WTC11 (cell line): Measurements from ENCODE around the gene PTPRN2. TPM values are rescaled to one million over a fixed set of nuclear protein-coding genes. Genes with fewer than 3 reads are reported as not detected.

Source experiments
- ATAC-seq: fragments of 200-7000 bp; cut with Tn5 transposase; 2 replicates; pipeline ENCODE4 v1.10.0; 2021; ENCODE audit warnings: mild to moderate bottlenecking, moderate library complexity
- CTCF ChIA-PET: fragments of 300-600 bp; sonication (Branson Sonifier 250); formaldehyde crosslinking; loops from one replicate; lab custom pipeline; 2021; ENCODE audit warnings: antibody characterized with exemption; lab: Charles Lee
- POLR2A ChIA-PET: fragments of 350-600 bp; sonication (Branson Sonifier 250); formaldehyde crosslinking; loops from one replicate; lab custom pipeline; 2021; ENCODE audit warnings: antibody characterized with exemption; lab: Charles Lee
- DNase-seq: peaks from one replicate; pipeline ENCODE4 v3.0.0; 2021; ENCODE audit warnings: low spot score
- H3K27ac Mint-ChIP-seq: 2 replicates; pipeline ENCODE4 v1.8.0; 2021; ENCODE audit warnings: mixed read lengths
- H3K27me3 Mint-ChIP-seq: 2 replicates; pipeline ENCODE4 v1.8.0; 2021; ENCODE audit warnings: low read depth, mild to moderate bottlenecking, moderate library complexity, mixed read lengths
- H3K36me3 Mint-ChIP-seq: 2 replicates; pipeline ENCODE4 v1.8.0; 2021; ENCODE audit warnings: mixed read lengths
- H3K4me1 Mint-ChIP-seq: 2 replicates; pipeline ENCODE4 v1.8.0; 2022; ENCODE audit warnings: mixed read lengths
- H3K4me3 Mint-ChIP-seq: 2 replicates; pipeline ENCODE4 v1.8.0; 2021; ENCODE audit warnings: mild to moderate bottlenecking, moderate library complexity, mixed read lengths
- H3K9me3 Mint-ChIP-seq: 2 replicates; pipeline ENCODE4 v1.8.0; 2021; ENCODE audit warnings: mixed read lengths
- ATF1 ChIP-seq: sonication (generic); formaldehyde crosslinking; IDR thresholded peaks from 2 replicates; pipeline ENCODE4 v1.8.1; 2023; ENCODE audit warnings: mild to moderate bottlenecking, moderate library complexity, missing genetic modification reagents
- CREM ChIP-seq: sonication (generic); formaldehyde crosslinking; IDR thresholded peaks from 2 replicates; pipeline ENCODE4 v1.8.1; 2022; ENCODE audit warnings: mild to moderate bottlenecking, missing genetic modification reagents, moderate library complexity
- GABPB1 ChIP-seq: sonication (generic); formaldehyde crosslinking; IDR thresholded peaks from 2 replicates; pipeline ENCODE4 v1.8.1; 2023; ENCODE audit warnings: mild to moderate bottlenecking, missing genetic modification reagents
- IRF2 ChIP-seq: sonication (generic); formaldehyde crosslinking; IDR thresholded peaks from 2 replicates; pipeline ENCODE4 v1.8.0; 2022; ENCODE audit warnings: low read depth, missing genetic modification reagents, borderline replicate concordance
- NFYB ChIP-seq: sonication (generic); formaldehyde crosslinking; conservative IDR thresholded peaks from 2 replicates; pipeline ENCODE4 v1.8.0; 2022; ENCODE audit warnings: low read depth, missing genetic modification reagents
- ZNF121 ChIP-seq: sonication (generic); formaldehyde crosslinking; IDR thresholded peaks from 2 replicates; pipeline ENCODE4 v1.8.0; 2023; ENCODE audit warnings: missing genetic modification reagents
- total RNA-seq: library from RNA; stranded (reverse); gene quantifications from 3 replicates; pipeline ENCODE4 v1.2.3, GENCODE V29; 2021
- TF ChIP-seq, protein P1 (sequence below): fragments of 250-450 bp; sonication (Bioruptor Pico); IDR thresholded peaks from 2 replicates; pipeline ENCODE4 v1.9.0; 2021; ENCODE audit warnings: mild to moderate bottlenecking
- TF ChIP-seq, protein P2 (sequence below): fragments of 200-600 bp; IDR thresholded peaks from 2 replicates; pipeline ENCODE4 v1.8.0; 2022; ENCODE audit warnings: antibody characterized with exemption
- TF ChIP-seq, protein P3 (sequence below): fragments of 250-450 bp; sonication (Bioruptor Pico); IDR thresholded peaks from 2 replicates; pipeline ENCODE4 v1.9.0; 2021; ENCODE audit warnings: moderate library complexity, mild to moderate bottlenecking, inconsistent platforms, borderline replicate concordance
- TF ChIP-seq, protein P4 (sequence below): sonication (generic); formaldehyde crosslinking; conservative IDR thresholded peaks from 2 replicates; pipeline ENCODE4 v1.8.1; 2023; ENCODE audit warnings: mild to moderate bottlenecking, low read depth, missing genetic modification reagents, moderate library complexity
- TF ChIP-seq, protein P5 (sequence below): sonication (generic); formaldehyde crosslinking; IDR thresholded peaks from 2 replicates; pipeline ENCODE4 v1.8.1; 2023; ENCODE audit warnings: mild to moderate bottlenecking, missing genetic modification reagents, moderate library complexity
- TF ChIP-seq, protein P6 (sequence below): sonication (generic); formaldehyde crosslinking; IDR thresholded peaks from 2 replicates; pipeline ENCODE4 v1.8.1; 2022; ENCODE audit warnings: low read depth, missing genetic modification reagents, borderline replicate concordance
- TF ChIP-seq, protein P7 (sequence below): sonication (generic); formaldehyde crosslinking; IDR thresholded peaks from 2 replicates; pipeline ENCODE4 v1.8.0; 2022; ENCODE audit warnings: mild to moderate bottlenecking, missing genetic modification reagents

The PTPRN2 gene
- total RNA-seq, 1 experiment from 2014 or later = 4.7 TPM

DNA sequence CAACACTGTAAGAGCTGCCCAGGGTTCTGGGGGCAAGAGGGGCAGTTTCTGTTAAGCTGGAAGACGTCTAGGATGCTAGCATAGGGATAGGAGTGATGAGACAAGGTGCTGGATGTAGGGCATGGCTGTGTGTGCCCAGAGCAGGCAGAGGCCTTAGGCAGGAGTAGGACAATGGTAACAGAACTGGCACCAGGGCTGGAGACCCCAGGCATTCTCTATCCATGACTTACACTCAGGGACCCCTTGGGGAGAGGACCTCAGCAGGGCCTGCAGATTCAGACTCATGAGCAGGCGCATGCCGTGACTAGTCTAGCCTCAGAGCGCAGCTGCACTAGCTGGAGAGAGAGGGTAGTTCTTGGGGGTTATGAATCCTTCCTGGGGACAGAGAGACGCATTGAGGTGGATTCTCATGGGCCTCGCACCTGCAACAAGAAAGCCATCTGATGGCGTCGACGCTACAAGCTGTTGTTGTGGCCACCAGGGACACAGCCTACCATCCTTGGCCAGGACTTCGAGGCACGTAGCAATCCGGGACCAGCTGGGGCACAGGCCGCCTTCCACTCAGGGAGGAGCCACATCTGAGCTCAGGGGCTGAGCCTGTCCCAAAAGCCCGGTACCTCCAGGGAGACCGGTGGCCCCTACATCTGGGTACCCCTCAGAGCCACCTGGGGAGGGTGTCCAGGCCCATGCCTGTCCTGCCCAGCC, 474.1 kb downstream of the PTPRN2 start:
- POLR2A ChIA-PET = no interaction called here
- no peaks in the 10 kb centered on the region; the same call in 1 of the 2 replicates for H3K27me3 Mint-ChIP-seq
- peaks cover 63% of the 10 kb centered on the region for H3K36me3 Mint-ChIP-seq
- H3K9me3 Mint-ChIP-seq = peaks cover 73% of the 10 kb centered on the region
- CTCF ChIA-PET = no interaction called here
- no peak overlapping the region for H3K4me3 Mint-ChIP-seq
- no peak for DNase-seq
- H3K4me1 Mint-ChIP-seq = no peaks in the 10 kb centered on the region
- ATAC-seq = no peak
- no peak for TF ChIP-seq ATF1 (CRISPR knock-in tag)
- TF ChIP-seq CREM = no peak
- TF ChIP-seq, protein P1, sequence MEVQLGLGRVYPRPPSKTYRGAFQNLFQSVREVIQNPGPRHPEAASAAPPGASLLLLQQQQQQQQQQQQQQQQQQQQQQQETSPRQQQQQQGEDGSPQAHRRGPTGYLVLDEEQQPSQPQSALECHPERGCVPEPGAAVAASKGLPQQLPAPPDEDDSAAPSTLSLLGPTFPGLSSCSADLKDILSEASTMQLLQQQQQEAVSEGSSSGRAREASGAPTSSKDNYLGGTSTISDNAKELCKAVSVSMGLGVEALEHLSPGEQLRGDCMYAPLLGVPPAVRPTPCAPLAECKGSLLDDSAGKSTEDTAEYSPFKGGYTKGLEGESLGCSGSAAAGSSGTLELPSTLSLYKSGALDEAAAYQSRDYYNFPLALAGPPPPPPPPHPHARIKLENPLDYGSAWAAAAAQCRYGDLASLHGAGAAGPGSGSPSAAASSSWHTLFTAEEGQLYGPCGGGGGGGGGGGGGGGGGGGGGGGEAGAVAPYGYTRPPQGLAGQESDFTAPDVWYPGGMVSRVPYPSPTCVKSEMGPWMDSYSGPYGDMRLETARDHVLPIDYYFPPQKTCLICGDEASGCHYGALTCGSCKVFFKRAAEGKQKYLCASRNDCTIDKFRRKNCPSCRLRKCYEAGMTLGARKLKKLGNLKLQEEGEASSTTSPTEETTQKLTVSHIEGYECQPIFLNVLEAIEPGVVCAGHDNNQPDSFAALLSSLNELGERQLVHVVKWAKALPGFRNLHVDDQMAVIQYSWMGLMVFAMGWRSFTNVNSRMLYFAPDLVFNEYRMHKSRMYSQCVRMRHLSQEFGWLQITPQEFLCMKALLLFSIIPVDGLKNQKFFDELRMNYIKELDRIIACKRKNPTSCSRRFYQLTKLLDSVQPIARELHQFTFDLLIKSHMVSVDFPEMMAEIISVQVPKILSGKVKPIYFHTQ (CRISPR knock-in tag) = no peak
- TF ChIP-seq, protein P2, sequence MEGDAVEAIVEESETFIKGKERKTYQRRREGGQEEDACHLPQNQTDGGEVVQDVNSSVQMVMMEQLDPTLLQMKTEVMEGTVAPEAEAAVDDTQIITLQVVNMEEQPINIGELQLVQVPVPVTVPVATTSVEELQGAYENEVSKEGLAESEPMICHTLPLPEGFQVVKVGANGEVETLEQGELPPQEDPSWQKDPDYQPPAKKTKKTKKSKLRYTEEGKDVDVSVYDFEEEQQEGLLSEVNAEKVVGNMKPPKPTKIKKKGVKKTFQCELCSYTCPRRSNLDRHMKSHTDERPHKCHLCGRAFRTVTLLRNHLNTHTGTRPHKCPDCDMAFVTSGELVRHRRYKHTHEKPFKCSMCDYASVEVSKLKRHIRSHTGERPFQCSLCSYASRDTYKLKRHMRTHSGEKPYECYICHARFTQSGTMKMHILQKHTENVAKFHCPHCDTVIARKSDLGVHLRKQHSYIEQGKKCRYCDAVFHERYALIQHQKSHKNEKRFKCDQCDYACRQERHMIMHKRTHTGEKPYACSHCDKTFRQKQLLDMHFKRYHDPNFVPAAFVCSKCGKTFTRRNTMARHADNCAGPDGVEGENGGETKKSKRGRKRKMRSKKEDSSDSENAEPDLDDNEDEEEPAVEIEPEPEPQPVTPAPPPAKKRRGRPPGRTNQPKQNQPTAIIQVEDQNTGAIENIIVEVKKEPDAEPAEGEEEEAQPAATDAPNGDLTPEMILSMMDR = no peak
- TF ChIP-seq, protein P3, sequence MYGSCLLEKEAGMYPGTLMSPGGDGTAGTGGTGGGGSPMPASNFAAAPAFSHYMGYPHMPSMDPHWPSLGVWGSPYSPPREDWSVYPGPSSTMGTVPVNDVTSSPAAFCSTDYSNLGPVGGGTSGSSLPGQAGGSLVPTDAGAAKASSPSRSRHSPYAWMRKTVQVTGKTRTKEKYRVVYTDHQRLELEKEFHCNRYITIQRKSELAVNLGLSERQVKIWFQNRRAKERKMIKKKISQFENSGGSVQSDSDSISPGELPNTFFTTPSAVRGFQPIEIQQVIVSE (CRISPR knock-in tag) = no peak
- TF ChIP-seq NFYB (CRISPR knock-in tag) = no peak
- TF ChIP-seq, protein P4, sequence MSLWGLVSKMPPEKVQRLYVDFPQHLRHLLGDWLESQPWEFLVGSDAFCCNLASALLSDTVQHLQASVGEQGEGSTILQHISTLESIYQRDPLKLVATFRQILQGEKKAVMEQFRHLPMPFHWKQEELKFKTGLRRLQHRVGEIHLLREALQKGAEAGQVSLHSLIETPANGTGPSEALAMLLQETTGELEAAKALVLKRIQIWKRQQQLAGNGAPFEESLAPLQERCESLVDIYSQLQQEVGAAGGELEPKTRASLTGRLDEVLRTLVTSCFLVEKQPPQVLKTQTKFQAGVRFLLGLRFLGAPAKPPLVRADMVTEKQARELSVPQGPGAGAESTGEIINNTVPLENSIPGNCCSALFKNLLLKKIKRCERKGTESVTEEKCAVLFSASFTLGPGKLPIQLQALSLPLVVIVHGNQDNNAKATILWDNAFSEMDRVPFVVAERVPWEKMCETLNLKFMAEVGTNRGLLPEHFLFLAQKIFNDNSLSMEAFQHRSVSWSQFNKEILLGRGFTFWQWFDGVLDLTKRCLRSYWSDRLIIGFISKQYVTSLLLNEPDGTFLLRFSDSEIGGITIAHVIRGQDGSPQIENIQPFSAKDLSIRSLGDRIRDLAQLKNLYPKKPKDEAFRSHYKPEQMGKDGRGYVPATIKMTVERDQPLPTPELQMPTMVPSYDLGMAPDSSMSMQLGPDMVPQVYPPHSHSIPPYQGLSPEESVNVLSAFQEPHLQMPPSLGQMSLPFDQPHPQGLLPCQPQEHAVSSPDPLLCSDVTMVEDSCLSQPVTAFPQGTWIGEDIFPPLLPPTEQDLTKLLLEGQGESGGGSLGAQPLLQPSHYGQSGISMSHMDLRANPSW (CRISPR knock-in tag) = no peak
- no peak for TF ChIP-seq IRF2 (CRISPR knock-in tag)
- TF ChIP-seq, protein P5, sequence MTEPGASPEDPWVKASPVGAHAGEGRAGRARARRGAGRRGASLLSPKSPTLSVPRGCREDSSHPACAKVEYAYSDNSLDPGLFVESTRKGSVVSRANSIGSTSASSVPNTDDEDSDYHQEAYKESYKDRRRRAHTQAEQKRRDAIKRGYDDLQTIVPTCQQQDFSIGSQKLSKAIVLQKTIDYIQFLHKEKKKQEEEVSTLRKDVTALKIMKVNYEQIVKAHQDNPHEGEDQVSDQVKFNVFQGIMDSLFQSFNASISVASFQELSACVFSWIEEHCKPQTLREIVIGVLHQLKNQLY (CRISPR knock-in tag) = no peak
- TF ChIP-seq, protein P6, sequence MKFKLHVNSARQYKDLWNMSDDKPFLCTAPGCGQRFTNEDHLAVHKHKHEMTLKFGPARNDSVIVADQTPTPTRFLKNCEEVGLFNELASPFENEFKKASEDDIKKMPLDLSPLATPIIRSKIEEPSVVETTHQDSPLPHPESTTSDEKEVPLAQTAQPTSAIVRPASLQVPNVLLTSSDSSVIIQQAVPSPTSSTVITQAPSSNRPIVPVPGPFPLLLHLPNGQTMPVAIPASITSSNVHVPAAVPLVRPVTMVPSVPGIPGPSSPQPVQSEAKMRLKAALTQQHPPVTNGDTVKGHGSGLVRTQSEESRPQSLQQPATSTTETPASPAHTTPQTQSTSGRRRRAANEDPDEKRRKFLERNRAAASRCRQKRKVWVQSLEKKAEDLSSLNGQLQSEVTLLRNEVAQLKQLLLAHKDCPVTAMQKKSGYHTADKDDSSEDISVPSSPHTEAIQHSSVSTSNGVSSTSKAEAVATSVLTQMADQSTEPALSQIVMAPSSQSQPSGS (CRISPR knock-in tag) = no peak
- TF ChIP-seq, all 79 proteins: peak for 0
- H3K27ac Mint-ChIP-seq = no peak overlapping the region

DNA sequence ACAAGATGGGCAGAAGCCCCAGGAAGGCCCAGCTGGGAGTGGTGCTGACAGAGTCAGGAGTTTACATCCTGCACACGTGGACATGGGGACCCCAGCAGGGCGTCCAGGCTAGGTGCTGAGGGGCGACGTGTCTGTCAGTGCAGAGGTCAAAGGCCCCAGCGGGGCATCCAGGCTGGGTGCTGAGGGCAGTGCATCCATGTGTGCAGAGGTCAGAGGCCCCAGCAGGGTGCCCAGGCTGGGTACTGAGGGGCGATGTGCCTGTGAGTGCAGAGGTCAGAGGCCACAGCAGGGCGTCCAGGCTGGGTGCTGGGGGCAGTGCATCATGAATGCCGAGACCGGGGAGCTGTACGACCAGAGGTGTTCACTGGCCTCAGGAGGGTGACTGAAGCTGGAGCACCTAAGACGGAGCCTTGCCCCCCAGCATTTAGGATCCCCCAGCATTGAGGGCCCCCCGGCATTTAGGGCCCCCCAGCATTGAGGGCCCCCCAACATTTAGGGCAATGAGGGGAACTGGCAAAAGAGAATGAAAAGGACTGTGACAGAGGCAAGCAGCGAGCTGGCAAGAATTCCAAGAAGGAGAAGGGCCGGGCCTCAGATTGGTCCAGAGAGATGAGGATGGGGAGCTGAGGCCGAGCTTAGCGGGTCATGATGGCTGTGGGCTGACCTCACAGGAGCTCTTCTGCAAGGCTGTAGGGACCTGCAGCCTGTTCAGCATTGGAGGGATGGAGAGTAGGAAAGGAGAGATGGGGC, 474.9 kb downstream of the PTPRN2 start:
- DNase-seq (no peak), ATAC-seq (no peak)
- CTCF ChIA-PET = no interaction called here
- POLR2A ChIA-PET = no interaction called here
- H3K27me3 Mint-ChIP-seq = no peaks in the 10 kb centered on the region; the same call in 1 of the 2 replicates
- no peaks in the 10 kb centered on the region for H3K4me1 Mint-ChIP-seq
- H3K9me3 Mint-ChIP-seq = peaks cover 75% of the 10 kb centered on the region
- H3K4me3 Mint-ChIP-seq = no peak overlapping the region
- TF ChIP-seq GABPB1 = no peak
- no peak for TF ChIP-seq ZNF121 (CRISPR knock-in tag)
- TF ChIP-seq, protein P7, sequence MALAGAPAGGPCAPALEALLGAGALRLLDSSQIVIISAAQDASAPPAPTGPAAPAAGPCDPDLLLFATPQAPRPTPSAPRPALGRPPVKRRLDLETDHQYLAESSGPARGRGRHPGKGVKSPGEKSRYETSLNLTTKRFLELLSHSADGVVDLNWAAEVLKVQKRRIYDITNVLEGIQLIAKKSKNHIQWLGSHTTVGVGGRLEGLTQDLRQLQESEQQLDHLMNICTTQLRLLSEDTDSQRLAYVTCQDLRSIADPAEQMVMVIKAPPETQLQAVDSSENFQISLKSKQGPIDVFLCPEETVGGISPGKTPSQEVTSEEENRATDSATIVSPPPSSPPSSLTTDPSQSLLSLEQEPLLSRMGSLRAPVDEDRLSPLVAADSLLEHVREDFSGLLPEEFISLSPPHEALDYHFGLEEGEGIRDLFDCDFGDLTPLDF (CRISPR knock-in tag) = no peak
- TF ChIP-seq, protein P6 (CRISPR knock-in tag) = no peak
- TF ChIP-seq, protein P5 (CRISPR knock-in tag) = no peak
- H3K27ac Mint-ChIP-seq = no peak overlapping the region; the same call in 1 of the 2 replicates
- peaks cover 67% of the 10 kb centered on the region for H3K36me3 Mint-ChIP-seq
